Esophagus squamous epithelium (tissue), 5 donors: ENCODE data around the gene KSR1. TPM values are rescaled to one million over a fixed set of nuclear protein-coding genes. Genes with fewer than 3 reads are reported as not detected.
"Not testable (repeated sequence)": the region's sequence is repeated elsewhere in the genome, so short reads cannot be mapped to it uniquely, and the experiment has no call there.

Experiments used
- DNase-seq: peaks from one replicate; lab custom pipeline; 2025; lab: John Stamatoyannopoulos, UW
- H3K27ac ChIP-seq, 4 donors: fragments of 200-600 bp; sonication (generic); one replicate each; pipeline ENCODE4 v1.5.1; 2016 to 2019; ENCODE audit warnings: mild to moderate bottlenecking in 1 of 4
- H3K27me3 ChIP-seq, 4 donors: fragments of 200-600 bp; sonication (generic); 1 replicate in 3 of 4; 2 replicates in 1 of 4; pipeline versions ENCODE4 v1.5.1 to v1.6.0; 2017 to 2021; ENCODE audit warnings: antibody characterized with exemption in 1 of 4
- H3K36me3 ChIP-seq, 3 donors: fragments of 200-600 bp; sonication (generic); one replicate each; pipeline ENCODE4 v1.5.1; 2016 to 2019
- H3K4me1 ChIP-seq, 3 donors: fragments of 200-600 bp; sonication (generic); one replicate each; pipeline ENCODE4 v1.5.1; 2017 to 2019
- H3K4me3 ChIP-seq, 4 donors: fragments of 200-600 bp; sonication (generic); 1 replicate in 3 of 4; 2 replicates in 1 of 4; pipeline ENCODE4 v1.5.1; 2016 to 2019; ENCODE audit warnings: mild to moderate bottlenecking in 2 of 4, moderate library complexity in 1 of 4
- H3K9me3 ChIP-seq, 3 donors: fragments of 200-600 bp; sonication (generic); one replicate each; pipeline ENCODE4 v1.5.1; 2016 to 2019
- CTCF ChIP-seq, 6 experiments: fragments of 450-650 bp in 4 of 6; fragments of 200-600 bp in 2 of 6; sonication (generic) in 2 of 6; IDR thresholded peaks; one replicate each; pipeline ENCODE4 v1.5.1; 2016 to 2019; ENCODE audit warnings: antibody characterized with exemption in 6 of 6, mild to moderate bottlenecking in 4 of 6, moderate library complexity in 4 of 6
- POLR2A ChIP-seq, 4 donors: fragments of 450-650 bp; IDR thresholded peaks; one replicate each; pipeline ENCODE4 v1.6.1; 2017; ENCODE audit warnings: antibody characterized with exemption in 4 of 4, mild to moderate bottlenecking in 4 of 4, moderate library complexity in 3 of 4
- WGBS, 2 donors: methylation state at CpG; one replicate each; pipeline ENCODE4 v1.1.5; 2018; 5-methylcytosine and 5-hydroxymethylcytosine counted together
- intact Hi-C: fragments of 100-400 bp; cut with DNase I; formaldehyde crosslinking; loops from one replicate; pipeline ENCODE4 v1.15.0; 2022
- total RNA-seq, 4 donors: library from RNA; depleted of rRNA; stranded (reverse); fragments of >200 nt; gene quantifications; one replicate each; pipeline ENCODE4 v1.1.0, GENCODE V29; 2016
- donor health status: DM: yes; HTN: yes; CAD: no.

The KSR1 gene
- total RNA-seq, 4 donors from 2014 or later = 22.3 to 32.4 (median 31.0) TPM

DNA sequence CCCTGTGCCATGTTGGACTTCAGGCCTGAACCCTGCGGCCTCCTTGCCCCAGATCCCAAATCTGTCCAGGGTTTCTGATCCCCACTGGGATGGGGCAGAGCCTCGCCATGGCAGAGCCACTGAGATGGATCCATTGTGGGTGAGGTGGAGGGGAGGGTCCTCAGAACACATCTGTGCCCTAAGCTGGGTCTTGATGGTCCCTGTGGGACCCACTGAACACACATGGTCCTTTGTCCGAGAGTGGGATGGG, 38.0 kb upstream of the KSR1 start:
- no CpG with 5 or more reads among the region's 3 CpGs for WGBS, 2 donors
- H3K9me3 ChIP-seq = no peaks in the 10 kb centered on the region
- DNase-seq = no peak

DNA sequence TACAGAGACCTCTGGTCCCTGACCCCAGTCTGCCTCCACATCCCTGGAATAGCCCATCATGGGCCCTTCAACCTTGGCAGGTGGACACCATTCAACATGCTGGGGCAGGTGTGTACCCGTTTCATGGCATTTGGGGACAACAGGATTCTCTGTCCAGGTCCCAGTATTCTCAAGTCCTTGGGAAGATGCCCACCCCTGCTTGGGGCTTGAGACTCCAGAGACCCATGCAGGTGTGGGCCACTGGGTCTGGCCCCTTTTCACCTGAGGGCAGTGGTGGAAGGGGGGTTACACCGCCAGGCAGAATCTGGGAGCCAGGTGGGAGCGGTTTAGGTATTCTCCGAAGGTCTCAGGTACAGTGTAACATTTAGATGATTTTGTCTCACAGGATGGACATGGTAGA, 37.1 kb upstream of the KSR1 start:
- 95 to 96% methylated on average over 3 to 4 of the region's 4 CpGs for WGBS, 2 donors
- no peaks in the 10 kb centered on the region for H3K27me3 ChIP-seq
- no peak overlapping the region for H3K4me3 ChIP-seq
- no peaks in the 10 kb centered on the region for H3K4me1 ChIP-seq
- no peak for DNase-seq
- TF ChIP-seq POLR2A (IDR thresholded peaks at IDR 0.05) (no peak), CTCF (IDR thresholded peaks at IDR 0.05) (no peak)
- H3K27ac ChIP-seq = no peak overlapping the region
- H3K9me3 ChIP-seq = no peaks in the 10 kb centered on the region
- H3K36me3 ChIP-seq = no peaks in the 10 kb centered on the region
- intact Hi-C loops = no loop called here

More for the DNA sequence above, 38.0 kb upstream of the KSR1 start:
- H3K4me1 ChIP-seq = no peaks in the 10 kb centered on the region
- no peak overlapping the region for H3K4me3 ChIP-seq
- no peak for TF ChIP-seq CTCF (IDR thresholded peaks at IDR 0.05)
- no peak for TF ChIP-seq POLR2A (IDR thresholded peaks at IDR 0.05)
- H3K36me3 ChIP-seq = no peaks in the 10 kb centered on the region
- intact Hi-C loops = no loop called here
- H3K27me3 ChIP-seq = no peaks in the 10 kb centered on the region
- no peak overlapping the region for H3K27ac ChIP-seq

GRCh38 chr17:27420211-27420950, 35.9 kb upstream of the KSR1 start:
- TF ChIP-seq CTCF (IDR thresholded peaks at IDR 0.05) = no peak
- TF ChIP-seq POLR2A (IDR thresholded peaks at IDR 0.05) = no peak
- no peaks in the 10 kb centered on the region for H3K36me3 ChIP-seq
- DNase-seq = no peak
- no peaks in the 10 kb centered on the region for H3K9me3 ChIP-seq
- H3K4me3 ChIP-seq = no peak overlapping the region
- no peaks in the 10 kb centered on the region for H3K4me1 ChIP-seq
- H3K27me3 ChIP-seq = no peaks in the 10 kb centered on the region
- intact Hi-C loops = no loop called here
- WGBS, 2 donors = 71 to 83% methylated on average over 6 to 7 of the region's 9 CpGs
- H3K27ac ChIP-seq = no peak overlapping the region

- Histone ChIP-seq H3K4me1 (no peaks in the 10 kb centered on the region), H3K27ac (no peak overlapping the region), H3K9me3 (no peaks in the 10 kb centered on the region), H3K27me3 (no peaks in the 10 kb centered on the region), H3K36me3 (no peaks in the 10 kb centered on the region), H3K4me3 (no peak overlapping the region)
- DNase-seq = no peak
- intact Hi-C loops = no loop called here
- TF ChIP-seq CTCF (IDR thresholded peaks at IDR 0.05) (no peak), POLR2A (IDR thresholded peaks at IDR 0.05) (no peak)
- WGBS, 2 donors = 94% methylated on average over 5 to 8 of the region's 10 CpGs
Measured at GRCh38 chr17:27421111-27421510, 35.1 kb upstream of the KSR1 start.

GRCh38 chr17:27421626-27422025, 34.6 kb upstream of the KSR1 start:
- H3K9me3 ChIP-seq, H3K4me1 ChIP-seq, DNase-seq, H3K4me3 ChIP-seq, intact Hi-C loops, H3K36me3 ChIP-seq, H3K27me3 ChIP-seq, H3K27ac ChIP-seq: not testable (repeated sequence)
- WGBS, 2 donors = 81% methylated on average over 5 of the region's 6 CpGs; no CpG with 5 or more reads in 1 of the 2 donors

DNA sequence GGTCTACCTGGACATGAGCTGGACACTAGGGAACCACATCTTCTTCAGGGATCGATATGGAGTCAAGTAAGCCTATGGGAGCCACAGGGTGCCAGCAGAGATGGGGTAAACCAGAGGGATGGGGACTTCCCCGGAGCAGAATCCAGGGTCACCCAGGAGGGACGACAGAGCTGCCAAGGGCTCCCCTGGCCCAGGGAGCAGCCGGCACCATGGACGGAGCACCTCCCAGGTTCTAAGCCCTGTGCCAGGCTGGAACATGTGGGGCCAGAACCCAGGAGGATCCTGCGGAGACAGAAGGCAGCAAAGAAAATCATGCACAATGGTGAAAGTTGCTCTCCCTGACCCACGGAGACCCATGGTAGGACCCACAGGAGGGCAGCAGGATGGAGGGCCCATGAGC, 33.6 kb upstream of the KSR1 start:
- H3K4me3 ChIP-seq = no peak overlapping the region
- H3K27me3 ChIP-seq = no peaks in the 10 kb centered on the region
- H3K4me1 ChIP-seq = no peaks in the 10 kb centered on the region
- no peaks in the 10 kb centered on the region for H3K36me3 ChIP-seq
- DNase-seq = no peak
- H3K27ac ChIP-seq = no peak overlapping the region
- 94 to 100% methylated on average over 2 to 5 of the region's 7 CpGs for WGBS, 2 donors
- intact Hi-C loops = no loop called here
- TF ChIP-seq POLR2A (IDR thresholded peaks at IDR 0.05) (no peak), CTCF (IDR thresholded peaks at IDR 0.05) (no peak)
- H3K9me3 ChIP-seq = no peaks in the 10 kb centered on the region
